Activated CD4-positive, alpha-beta T cell treated with anti-CD3 and anti-CD28 coated beads, Interleukin-2, amount 50 U/mL, for 16 hours (primary cell): Measurements from ENCODE around the gene FAM199X.
A peak's percentile ranks its signal among the peaks of the same experiment; 100 is the strongest.
"Not testable (repeated sequence)": the region's sequence is repeated elsewhere in the genome, so short reads cannot be mapped to it uniquely, and the experiment has no call there.

Experiments used
- DNase-seq: peaks from one replicate; pipeline ENCODE4 v3.0.0-alpha.2; 2020

The FAM199X gene

DNA sequence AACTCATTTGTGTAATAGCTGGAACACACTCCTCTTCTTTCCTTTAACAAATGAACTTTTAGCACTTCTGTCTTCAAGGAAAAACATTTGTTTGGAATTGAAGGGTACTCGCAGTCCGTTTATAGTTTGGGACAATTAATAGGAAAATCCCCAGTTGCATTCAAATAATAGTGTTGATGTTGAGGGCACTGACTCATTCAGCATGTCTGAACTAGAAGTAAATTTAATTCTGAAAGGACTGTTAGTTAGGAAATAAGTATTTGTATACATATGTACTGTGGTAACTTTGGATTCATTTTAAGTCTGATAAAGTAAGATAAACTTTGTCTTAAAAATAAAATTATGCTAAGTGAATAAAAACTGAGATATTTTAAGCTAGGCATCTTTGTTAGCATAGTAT lies 27.2 kb downstream of the FAM199X start:
- DNase-seq, result no peak

DNA sequence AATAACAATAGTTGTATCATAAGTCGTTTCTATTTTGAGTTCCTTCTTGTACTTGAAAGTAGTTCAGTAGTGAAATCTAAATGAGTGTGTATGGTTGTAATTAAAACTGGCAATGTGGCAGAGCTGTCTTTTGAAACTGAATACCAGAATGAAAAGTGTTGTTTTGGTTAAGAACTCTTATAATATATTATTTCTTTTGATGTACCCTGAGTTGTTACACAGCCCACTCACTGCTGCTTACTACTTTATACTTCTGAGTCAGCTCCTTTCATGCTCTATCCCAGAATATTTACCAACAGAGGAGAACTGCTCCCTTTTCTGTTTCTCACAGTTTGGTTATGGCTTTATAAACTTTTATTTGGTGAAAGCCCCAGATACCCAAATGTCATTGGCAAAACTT lies 28.8 kb downstream of the FAM199X start:
- no peak for DNase-seq

DNA sequence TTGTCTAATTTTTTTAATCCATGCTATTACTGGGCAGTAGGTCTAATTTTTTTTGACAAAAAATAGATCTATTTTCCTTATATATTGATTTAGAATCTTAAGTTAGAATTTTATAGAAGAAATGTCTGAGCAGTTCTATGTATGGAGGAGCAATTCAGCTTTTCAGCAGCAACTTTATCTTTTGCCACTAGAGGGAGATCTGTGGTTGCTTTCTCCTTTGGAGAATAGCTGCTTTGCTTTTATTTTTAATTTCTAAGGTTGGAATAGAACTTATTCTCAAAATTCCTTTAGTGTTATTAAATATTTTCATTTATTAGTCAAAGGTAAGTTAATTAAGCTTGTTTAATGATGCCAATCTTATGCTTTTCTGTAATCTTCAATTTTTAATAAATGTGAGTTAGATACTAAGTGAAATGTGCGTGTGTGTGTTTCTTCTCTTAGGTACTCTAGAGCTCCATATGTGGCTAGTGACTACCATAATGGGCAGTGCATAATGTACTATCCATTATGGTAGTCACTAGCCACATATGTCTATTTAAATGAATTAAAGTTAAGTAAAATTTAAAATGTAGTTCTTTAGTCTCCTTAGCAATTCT lies 29.3 kb downstream of the FAM199X start:
- DNase-seq, result peak; percentile 37

DNA sequence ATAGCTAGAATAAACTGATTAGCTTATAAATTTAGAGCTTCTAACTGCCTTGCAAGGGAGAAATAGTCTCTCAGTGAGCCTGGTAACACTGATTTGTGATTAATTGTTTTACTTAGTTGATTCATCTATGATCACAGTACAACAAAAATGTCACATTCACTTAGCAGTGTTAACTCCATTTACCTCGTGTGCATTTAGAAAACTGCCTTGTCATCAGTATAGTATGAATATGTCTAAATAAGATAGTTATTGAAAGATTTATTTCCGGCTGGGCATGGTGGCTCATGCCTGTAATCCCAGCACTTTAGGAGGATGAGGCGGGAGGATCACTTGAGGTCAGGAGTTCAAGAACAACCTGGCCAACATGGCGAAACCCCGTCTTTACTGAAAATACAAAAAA lies 39.3 kb downstream of the FAM199X start:
- no peak for DNase-seq

DNA sequence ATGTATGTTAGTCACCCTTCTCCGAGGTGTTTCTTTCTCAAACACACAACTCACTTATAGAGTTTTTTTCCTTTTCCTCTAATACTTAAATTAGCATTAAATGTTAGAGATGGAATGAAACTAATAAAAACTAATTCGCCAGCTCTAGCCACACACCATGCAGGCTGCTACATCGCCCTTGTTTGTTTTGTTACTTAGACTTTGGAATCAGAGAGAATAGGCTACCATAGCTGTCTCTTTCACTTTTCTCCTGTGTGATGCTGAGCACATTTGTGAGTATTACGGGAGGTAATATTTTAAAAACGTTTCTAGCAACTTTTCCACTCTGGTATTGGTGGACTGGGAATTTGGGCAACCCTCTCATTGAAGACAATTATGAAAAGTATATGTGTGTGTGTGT lies 44.9 kb downstream of the FAM199X start:
- DNase-seq, result no peak

DNA sequence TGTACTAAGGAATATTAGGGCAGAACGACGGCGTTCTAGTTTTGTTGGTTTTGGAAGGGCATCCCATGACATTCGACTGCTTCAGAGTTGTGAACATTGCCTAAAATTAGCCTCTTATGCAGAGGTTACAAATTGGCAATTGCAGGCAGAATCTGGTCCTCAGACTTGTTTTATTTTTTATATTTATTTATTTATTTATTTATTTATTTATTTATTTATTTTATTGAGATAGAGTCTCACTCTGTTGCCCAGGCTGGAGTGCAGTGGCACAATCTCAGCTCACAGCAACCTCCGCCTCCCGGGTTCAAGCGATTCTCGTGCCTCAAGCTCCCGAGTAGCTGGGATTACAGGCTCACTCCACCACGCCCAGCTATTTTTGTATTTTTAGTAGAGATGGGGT lies 63.8 kb downstream of the FAM199X start:
- not testable (repeated sequence) for DNase-seq
